NCI-H2196 treated with DMSO at 0.1 percent for 48 hours (cell line): ENCODE measurements around the gene TAB2.

ENCODE experiments used
- DNase-seq: peaks from one replicate; lab custom pipeline; 2025; ENCODE audit not compliant: unreplicated experiment; lab: John Stamatoyannopoulos, UW

Gene TAB2

GRCh38 chr6:149317644-149318571 lies at the start of gene TAB2:
TAB2 (plus strand) TSS chr6:149317712; CDS start chr6:149369998, 52,286 bp downstream.
- no peak for DNase-seq

DNA sequence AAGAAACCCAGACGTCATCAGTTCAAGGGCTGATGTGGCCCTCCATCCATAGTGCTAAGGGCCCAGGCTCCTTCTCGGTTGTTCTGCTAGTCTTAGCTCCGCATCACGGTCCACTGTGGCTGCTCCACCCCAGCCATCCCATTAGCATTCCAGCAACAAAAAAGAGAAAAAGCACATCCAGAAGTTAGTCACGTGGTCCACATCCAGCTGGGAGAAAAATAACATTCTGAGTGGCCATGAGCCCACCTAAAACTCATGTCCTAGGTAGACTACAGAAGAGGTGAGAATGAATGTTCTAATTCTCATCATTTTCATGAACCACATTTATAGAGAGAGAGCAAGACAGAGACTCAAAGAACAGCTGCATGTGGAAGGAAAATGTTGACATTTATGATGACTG lies 49.4 kb upstream of the TAB2 start:
- no peak for DNase-seq

GRCh38 chr6:149268768-149269167 lies 48.7 kb upstream of the TAB2 start:
- no peak for DNase-seq

DNA sequence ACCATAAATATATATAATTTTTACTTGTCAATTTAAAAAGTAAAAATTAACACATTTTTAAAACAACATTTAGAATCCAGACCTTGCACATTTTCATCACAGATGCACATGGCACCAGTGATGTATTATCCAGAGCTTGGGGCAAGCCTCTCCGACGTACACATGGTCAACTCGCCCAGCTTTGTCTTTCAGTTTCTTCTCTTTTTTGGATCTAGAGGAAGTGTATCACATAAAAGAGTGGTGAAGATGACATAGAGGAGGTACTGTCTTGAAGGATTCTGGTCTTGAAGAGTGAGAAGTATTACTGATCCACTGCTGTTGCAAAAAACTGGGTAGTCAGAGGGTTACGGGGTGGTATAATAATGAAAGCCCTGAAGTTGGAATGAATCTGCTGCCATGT lies 46.9 kb upstream of the TAB2 start:
- no peak for DNase-seq

DNA sequence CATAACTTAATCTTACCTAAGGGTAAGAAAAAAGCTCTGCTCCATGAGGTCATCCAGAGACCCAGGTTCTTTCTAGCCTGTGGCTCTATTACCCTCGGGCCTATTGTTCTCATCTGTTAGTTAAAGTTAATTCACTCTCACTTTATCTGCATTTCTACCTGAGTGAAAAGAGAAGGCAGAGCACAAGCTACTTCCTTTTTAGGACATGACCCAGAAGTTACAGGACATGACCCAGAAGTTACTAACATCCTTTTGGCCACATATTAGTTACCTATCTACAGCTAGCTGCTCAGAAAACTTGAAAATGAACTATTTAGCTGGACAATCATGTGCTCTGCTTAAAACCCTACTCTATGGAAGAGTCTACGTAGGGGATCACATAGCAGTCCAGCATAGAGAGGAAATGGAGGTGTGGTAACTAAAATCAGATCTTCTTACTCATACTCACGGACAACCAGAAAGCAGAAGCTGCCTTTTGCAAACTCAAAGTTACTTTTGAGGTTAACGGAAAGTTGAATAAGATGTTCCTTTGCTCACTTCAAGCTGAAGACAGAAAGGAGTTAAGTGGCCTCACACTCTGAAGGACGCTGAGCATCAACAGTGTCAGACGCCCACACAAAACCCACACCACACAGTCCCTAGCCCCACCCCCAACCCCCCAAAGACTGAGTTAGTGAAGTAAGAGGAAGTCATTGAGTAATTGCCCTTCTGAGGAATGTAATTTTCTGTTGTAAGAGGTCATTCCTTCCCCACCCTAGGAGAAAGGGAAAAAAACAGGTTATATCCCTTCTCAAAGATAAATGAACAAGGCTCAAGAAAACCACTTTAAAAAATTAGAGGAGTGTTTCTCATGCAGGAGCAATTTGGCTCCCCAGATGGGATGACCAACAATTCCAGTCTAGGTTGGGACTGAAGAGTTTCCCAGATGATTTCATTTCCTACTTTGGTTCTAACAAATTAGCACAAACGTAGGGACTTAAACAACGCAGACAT lies 45.9 kb upstream of the TAB2 start:
- no peak for DNase-seq

DNA sequence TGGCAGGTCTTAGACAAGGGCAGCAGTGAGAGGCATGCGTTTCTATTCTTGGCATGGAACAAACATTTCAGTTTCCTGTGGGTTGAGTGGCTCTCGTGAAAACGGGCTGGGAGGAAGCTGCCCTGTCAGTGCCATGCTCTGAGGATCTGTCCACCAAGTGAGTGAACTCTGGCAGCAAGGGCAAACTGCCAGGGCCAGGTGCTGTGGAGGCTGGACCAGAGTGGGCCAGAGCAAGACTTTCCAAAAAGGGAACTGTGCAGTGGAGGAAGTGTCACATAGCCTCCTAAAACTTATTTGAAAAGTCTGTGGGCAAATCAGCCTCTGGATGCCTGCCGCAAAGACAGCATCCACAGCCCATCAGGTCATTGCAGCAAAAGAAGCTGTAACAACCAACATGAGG lies 44.2 kb upstream of the TAB2 start:
- DNase-seq = no peak

DNA sequence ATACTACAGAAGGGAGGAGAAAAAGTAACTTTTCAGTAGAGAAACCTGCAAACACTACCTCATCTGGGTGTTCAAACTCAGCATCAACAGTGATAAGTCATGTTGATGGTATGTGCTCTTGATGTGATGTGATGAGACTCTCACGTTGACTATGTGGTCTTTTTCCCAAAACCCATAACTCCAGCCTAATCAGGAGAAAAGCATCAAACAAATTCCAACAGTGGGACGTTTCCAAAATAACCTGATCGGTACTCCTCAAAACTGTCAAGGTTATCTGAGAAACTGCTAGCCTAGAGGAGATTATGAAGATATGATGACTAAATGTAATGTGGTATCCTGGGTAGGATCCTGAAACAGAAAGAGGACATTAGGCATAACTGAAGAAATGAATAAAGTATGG lies 41.9 kb upstream of the TAB2 start:
- no peak for DNase-seq

- no peak for DNase-seq
These were observed 39.9 kb upstream of the TAB2 start for GRCh38 chr6:149277621-149278020.

GRCh38 chr6:149278997-149279396 lies 38.5 kb upstream of the TAB2 start:
- no peak for DNase-seq

DNA sequence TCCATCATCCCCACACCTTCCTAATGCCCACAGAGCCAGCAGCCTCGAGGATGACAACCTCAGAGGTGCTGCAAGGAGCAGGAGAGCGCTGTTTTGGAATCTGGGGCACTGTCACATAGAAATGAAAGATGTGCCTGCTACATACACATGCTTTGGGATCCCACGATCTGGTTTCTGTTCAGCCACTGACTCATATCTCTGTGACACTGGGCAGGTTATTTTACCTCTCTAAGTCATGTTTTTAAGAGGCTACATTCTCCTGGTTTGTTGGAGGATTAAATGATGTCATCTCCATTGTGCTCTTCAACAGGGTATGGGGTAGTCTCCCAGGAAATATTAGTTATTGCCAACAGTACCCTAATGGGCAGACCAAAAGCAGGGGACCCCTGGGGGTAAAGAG lies 32.6 kb upstream of the TAB2 start:
- DNase-seq = no peak

- no peak for DNase-seq
These were observed 31.9 kb upstream of the TAB2 start for GRCh38 chr6:149285626-149286025.

DNA sequence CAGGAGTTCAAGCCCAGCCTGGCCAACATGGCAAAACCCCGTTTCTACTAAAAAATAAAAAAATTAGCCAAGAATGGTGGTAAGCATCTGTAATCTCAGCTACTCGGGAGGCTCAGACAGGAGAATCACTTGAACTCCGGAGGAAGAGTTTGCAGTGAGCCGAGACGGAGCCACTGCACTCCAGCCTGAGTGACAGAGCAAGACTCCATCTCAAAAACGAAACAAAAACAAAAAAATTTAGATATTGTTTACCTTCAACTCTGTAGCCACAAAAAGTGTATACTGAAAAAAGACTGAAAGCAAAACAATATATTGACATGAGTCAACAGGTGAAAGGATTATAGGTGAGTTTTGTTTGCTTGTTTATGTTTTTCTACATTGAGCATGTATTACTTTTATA lies 30.6 kb upstream of the TAB2 start:
- DNase-seq = no peak

DNA sequence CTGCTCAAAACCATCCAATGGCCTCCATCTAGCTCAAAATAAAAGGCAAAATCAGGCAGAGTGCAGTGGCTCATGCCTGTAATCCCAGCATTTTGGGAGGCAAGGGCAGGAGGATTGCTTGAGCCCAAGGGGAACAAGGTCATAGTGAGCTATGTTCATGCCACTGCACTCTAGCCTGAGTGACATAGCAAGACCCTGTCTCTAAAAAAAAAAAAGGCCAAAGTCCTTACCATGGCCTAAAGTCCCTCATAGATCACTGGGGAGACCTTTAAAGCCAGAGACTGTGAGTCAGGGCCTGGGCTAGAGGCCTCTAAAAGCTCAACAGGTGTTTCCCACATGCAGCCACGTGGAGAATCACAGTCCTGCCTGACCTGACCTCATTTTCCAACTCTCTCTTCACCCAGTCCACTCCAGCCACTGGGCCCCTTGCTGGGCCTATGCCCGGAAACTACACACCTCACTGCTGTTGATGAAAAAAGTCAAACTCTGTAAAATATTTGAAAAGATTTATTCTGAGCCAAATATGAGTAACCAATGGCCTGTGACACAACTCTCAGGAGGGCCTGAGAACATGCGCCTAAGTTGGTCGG lies 28.2 kb upstream of the TAB2 start:
- no peak for DNase-seq

- no peak for DNase-seq
These were observed 27.5 kb upstream of the TAB2 start for GRCh38 chr6:149289966-149290365.

DNA sequence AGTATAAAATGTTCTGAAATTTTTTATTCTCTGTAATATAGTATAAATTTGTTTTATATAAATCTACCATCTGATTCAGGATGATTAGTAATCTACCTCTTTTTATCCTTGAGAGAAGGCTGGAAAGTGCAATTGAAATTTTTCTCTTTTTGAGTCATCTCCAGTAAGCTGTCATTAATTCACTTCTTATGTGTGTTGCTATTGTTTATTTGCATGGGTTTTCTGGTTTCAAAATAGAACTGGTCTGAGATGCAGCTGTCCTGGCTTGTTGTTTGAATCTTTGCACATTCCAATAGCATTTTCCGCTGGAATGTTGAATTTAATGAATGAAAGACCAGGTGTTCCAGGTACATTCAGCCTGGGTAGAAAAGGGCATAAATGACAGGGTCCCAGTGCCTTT lies 24.3 kb upstream of the TAB2 start:
- DNase-seq = no peak

DNA sequence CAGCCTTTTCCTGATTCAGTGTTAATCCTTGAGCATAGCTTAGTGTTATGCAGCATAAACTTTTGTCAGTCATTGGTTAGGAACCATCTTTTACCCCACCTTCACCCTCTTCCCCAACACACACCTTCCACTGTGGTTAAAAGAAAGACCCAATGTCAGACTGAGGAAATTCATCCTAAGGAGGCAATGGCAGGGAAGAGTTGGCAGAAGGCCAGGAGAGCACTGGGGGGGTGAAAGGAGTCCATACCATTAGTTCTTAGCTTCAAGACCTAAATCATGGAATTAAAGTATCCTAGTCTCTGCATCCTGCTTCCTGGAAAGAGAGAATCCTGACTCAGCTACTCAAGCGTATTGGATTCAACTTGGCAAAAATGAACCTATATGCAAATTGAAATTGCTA lies 16.9 kb upstream of the TAB2 start:
- no peak for DNase-seq

DNA sequence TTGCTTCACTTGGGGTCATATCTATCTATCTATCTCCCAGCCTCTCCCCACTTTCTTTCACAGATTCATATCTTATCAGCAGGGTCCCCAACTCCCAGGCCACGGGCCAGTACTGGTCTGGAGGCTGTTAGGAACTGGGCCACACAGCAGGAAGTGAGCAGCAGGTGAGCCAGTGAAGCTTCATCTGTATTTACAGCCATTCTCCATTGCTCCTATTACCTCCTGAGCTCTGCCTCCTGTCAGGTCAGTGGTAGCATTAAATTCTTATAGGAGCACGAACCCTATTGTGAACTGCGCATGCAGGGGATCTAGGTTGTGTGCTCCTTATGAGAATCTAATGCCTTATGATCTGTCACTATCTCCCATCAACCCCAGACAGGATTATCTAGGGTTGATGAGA lies 14.8 kb upstream of the TAB2 start:
- DNase-seq = no peak

DNA sequence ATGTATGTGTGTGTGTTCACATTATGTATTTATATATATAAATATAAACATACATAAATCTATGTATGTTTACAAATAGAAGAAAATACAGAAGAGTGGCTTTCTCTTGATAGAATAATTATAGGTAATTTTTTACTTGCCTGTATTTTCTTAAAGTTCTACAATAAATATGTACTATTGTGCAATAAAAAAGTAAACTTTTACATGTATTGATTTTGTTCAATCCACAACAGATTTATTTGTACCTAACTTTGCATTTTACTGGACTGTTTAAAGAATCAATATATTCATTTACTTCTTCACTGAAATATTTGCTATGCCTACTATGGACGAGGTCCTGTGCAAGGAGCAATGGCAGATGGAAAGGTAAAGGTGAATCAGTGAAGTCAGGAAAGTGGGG lies 14.0 kb upstream of the TAB2 start:
- no peak for DNase-seq

DNA sequence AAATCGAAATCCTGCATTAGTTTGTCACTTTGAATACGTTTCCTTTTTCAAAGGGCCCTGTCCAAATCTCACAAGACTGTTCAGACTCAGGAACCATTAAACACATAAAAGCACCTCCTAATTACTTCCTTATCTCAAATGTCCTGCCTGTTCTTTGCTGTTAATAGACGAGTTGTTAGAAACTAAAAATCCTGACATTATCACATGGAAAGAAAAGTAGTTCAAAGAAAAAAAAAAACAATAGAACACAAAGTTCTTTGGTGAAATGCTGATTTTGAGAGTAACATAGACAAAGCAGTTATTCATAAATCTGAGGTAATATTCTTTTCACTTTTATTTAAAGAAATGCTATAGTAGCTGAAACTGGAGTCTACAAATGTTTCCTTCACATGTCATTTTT lies 12.1 kb upstream of the TAB2 start:
- no peak for DNase-seq

DNA sequence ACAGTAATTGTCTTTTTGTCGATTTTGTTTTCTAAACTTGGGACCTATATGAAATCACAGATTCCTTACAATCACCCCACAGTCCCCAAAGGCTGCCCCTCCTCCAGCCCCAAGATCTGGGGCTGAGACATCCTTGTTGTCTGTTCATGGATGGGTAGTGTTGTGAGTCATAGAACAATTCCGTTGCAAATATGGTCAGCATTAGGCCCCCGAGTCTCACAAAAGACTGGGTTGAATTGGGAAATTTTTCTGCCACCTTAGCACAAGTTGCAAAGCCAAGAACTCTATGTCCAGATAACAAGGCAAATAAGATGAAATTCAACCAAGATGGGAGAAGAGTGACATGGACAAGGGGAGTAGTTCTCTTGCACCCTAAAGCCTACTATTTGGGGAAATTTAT lies 10.5 kb upstream of the TAB2 start:
- no peak for DNase-seq

DNA sequence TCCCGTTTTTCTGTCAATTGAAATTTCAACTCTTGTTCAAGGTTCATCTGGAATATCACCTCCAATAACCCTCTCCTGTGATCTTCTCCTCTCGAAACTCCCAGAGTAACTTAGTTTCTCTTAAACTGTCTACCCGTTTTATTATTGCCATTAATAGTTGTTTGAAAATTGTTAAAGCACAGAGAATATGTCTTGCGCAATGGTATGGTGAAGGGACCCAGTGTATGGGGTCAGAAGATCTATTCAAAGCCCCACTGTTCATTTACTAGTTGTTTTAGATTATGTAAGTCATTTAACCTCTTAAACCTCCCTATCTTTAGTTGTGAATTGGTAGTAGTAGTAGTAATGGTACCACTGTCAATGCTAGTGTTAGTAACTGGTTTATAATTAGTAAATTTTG lies 6.2 kb upstream of the TAB2 start:
- DNase-seq = no peak

GRCh38 chr6:149311766-149312165 lies 5.7 kb upstream of the TAB2 start:
- DNase-seq = no peak
